ENCODE measurements around the gene FHIT. TPM values are rescaled to one million over a fixed set of nuclear protein-coding genes. Genes with fewer than 3 reads are reported as not detected.

The FHIT gene
- total RNA-seq, 1 donor from 2014 or later = 5.7 TPM

- Histone ChIP-seq H3K27me3 (no peaks in the 10 kb centered on the region), H3K36me3 (no peaks in the 10 kb centered on the region), H4K20me1 (ENCODE audit: low read depth) (no peaks in the 10 kb centered on the region), H3K4me3 (no peak overlapping the region), H3K27ac (no peak overlapping the region), H3K4me2 (peak overlapping the region; percentile 10), H3F3A (ENCODE audit: low read depth) (no peaks in the 10 kb centered on the region), H2AFZ (replicated peaks) (no peak overlapping the region), H3K79me2 (ENCODE audit: low read depth) (no peaks in the 10 kb centered on the region), H3K4me1 (peaks cover 34% of the 10 kb centered on the region), H3K9ac (no peak overlapping the region), H3K9me3 (ENCODE audit: low read depth) (no peaks in the 10 kb centered on the region)
- no peak for DNase-seq (ENCODE audit: low spot score)
- Mint-ChIP-seq H3K36me3 (no peaks in the 10 kb centered on the region), H3K4me1 (peaks cover 34% of the 10 kb centered on the region), H3K27me3 (ENCODE audit: insufficient read depth, low read depth) (peaks cover 2% of the 10 kb centered on the region), H3K9me3 (no peaks in the 10 kb centered on the region), H3K4me3 (no peak overlapping the region), H3K27ac (no peak overlapping the region)
- TF ChIP-seq EZH2phosphoT487 (IDR thresholded peaks at IDR 0.05) (no peak), EZH2 (IDR thresholded peaks at IDR 0.05) (no peak)
- TF ChIP-seq, protein P1, sequence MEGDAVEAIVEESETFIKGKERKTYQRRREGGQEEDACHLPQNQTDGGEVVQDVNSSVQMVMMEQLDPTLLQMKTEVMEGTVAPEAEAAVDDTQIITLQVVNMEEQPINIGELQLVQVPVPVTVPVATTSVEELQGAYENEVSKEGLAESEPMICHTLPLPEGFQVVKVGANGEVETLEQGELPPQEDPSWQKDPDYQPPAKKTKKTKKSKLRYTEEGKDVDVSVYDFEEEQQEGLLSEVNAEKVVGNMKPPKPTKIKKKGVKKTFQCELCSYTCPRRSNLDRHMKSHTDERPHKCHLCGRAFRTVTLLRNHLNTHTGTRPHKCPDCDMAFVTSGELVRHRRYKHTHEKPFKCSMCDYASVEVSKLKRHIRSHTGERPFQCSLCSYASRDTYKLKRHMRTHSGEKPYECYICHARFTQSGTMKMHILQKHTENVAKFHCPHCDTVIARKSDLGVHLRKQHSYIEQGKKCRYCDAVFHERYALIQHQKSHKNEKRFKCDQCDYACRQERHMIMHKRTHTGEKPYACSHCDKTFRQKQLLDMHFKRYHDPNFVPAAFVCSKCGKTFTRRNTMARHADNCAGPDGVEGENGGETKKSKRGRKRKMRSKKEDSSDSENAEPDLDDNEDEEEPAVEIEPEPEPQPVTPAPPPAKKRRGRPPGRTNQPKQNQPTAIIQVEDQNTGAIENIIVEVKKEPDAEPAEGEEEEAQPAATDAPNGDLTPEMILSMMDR (IDR thresholded peaks at IDR 0.05) = no peak
Measured at GRCh38 chr3:59758672-59759071, 1492.6 kb downstream of the FHIT start.

- Mint-ChIP-seq H3K9me3 (no peaks in the 10 kb centered on the region), H3K27ac (no peak overlapping the region), H3K4me1 (peaks cover 32% of the 10 kb centered on the region), H3K27me3 (ENCODE audit: insufficient read depth, low read depth) (peaks cover 4% of the 10 kb centered on the region), H3K36me3 (no peaks in the 10 kb centered on the region), H3K4me3 (no peak overlapping the region)
- Histone ChIP-seq H3K4me2 (no peak overlapping the region), H2AFZ (replicated peaks) (no peak overlapping the region), H3K27ac (no peak overlapping the region), H3K4me3 (no peak overlapping the region), H3K27me3 (no peaks in the 10 kb centered on the region), H3K79me2 (ENCODE audit: low read depth) (no peaks in the 10 kb centered on the region), H4K20me1 (ENCODE audit: low read depth) (no peaks in the 10 kb centered on the region), H3K9me3 (ENCODE audit: low read depth) (no peaks in the 10 kb centered on the region), H3F3A (ENCODE audit: low read depth) (no peaks in the 10 kb centered on the region), H3K4me1 (peaks cover 34% of the 10 kb centered on the region), H3K9ac (no peak overlapping the region), H3K36me3 (no peaks in the 10 kb centered on the region)
- TF ChIP-seq EZH2 (IDR thresholded peaks at IDR 0.05) (no peak), EZH2phosphoT487 (IDR thresholded peaks at IDR 0.05) (no peak)
- TF ChIP-seq, protein P1 (IDR thresholded peaks at IDR 0.05) = no peak
- no peak for DNase-seq (ENCODE audit: low spot score)
Measured at GRCh38 chr3:59756934-59757333, 1494.3 kb downstream of the FHIT start.

GRCh38 chr3:59754456-59755129 lies 1496.7 kb downstream of the FHIT start:
- Histone ChIP-seq H4K20me1 (ENCODE audit: low read depth) (no peaks in the 10 kb centered on the region), H3K4me2 (no peak overlapping the region), H3K9ac (no peak overlapping the region), H3K27ac (no peak overlapping the region), H3K79me2 (ENCODE audit: low read depth) (no peaks in the 10 kb centered on the region), H3K9me3 (ENCODE audit: low read depth) (no peaks in the 10 kb centered on the region), H3K4me3 (no peak overlapping the region), H3K4me1 (peaks cover 34% of the 10 kb centered on the region), H3K36me3 (no peaks in the 10 kb centered on the region), H3K27me3 (no peaks in the 10 kb centered on the region), H2AFZ (replicated peaks) (no peak overlapping the region), H3F3A (ENCODE audit: low read depth) (no peaks in the 10 kb centered on the region)
- no peak for DNase-seq (ENCODE audit: low spot score)
- Mint-ChIP-seq H3K27me3 (ENCODE audit: insufficient read depth, low read depth) (peaks cover 4% of the 10 kb centered on the region), H3K27ac (no peak overlapping the region), H3K36me3 (no peaks in the 10 kb centered on the region), H3K4me3 (no peak overlapping the region), H3K4me1 (peaks cover 29% of the 10 kb centered on the region), H3K9me3 (no peaks in the 10 kb centered on the region)
- TF ChIP-seq EZH2phosphoT487 (IDR thresholded peaks at IDR 0.05) (no peak), EZH2 (IDR thresholded peaks at IDR 0.05) (no peak)

GRCh38 chr3:59753808-59754450 lies 1497.3 kb downstream of the FHIT start:
- H3K9ac ChIP-seq = no peak overlapping the region
- Mint-ChIP-seq H3K4me3 (no peak overlapping the region), H3K27ac (no peak overlapping the region), H3K27me3 (ENCODE audit: insufficient read depth, low read depth) (peaks cover 4% of the 10 kb centered on the region), H3K9me3 (no peaks in the 10 kb centered on the region), H3K36me3 (no peaks in the 10 kb centered on the region), H3K4me1 (peaks cover 28% of the 10 kb centered on the region)
- H3K9me3 ChIP-seq (ENCODE audit: low read depth) = no peaks in the 10 kb centered on the region
- DNase-seq (ENCODE audit: low spot score) = no peak
- no peak overlapping the region for H3K4me2 ChIP-seq
- no peaks in the 10 kb centered on the region for H3F3A ChIP-seq (ENCODE audit: low read depth)
- no peak overlapping the region for H2AFZ ChIP-seq (replicated peaks)
- peaks cover 34% of the 10 kb centered on the region for H3K4me1 ChIP-seq
- H3K79me2 ChIP-seq (ENCODE audit: low read depth) = no peaks in the 10 kb centered on the region
- H3K27me3 ChIP-seq = no peaks in the 10 kb centered on the region
- H3K4me3 ChIP-seq = no peak overlapping the region
- no peak overlapping the region for H3K27ac ChIP-seq
- TF ChIP-seq EZH2 (IDR thresholded peaks at IDR 0.05) (no peak), EZH2phosphoT487 (IDR thresholded peaks at IDR 0.05) (no peak)
- TF ChIP-seq, protein P1 (IDR thresholded peaks at IDR 0.05) = no peak
- H4K20me1 ChIP-seq (ENCODE audit: low read depth) = no peaks in the 10 kb centered on the region
- no peaks in the 10 kb centered on the region for H3K36me3 ChIP-seq

All from neural progenitor cell (in vitro differentiated cells).